HepG2 (cell line): ENCODE results near the gene TFPI. TPM values are rescaled to one million over a fixed set of nuclear protein-coding genes. Genes with fewer than 3 reads are reported as not detected.
"Not testable (repeated sequence)": the region's sequence is repeated elsewhere in the genome, so short reads cannot be mapped to it uniquely, and the experiment has no call there.

Source experiments
- ATF4 ChIP-seq, 2 experiments: fragments of 450-650 bp in 1 of 2; sonication (generic) in 1 of 2; formaldehyde crosslinking; IDR thresholded peaks; 2 replicates each; pipeline versions ENCODE4 v1.5.0 to v1.8.0; 2020 to 2022; ENCODE audit warnings: mild to moderate bottlenecking in 1 of 2, missing genetic modification reagents in 1 of 2
- ELF4 ChIP-seq: sonication (generic); formaldehyde crosslinking; IDR thresholded peaks from 2 replicates; pipeline ENCODE4 v1.5.0; 2020; ENCODE audit warnings: missing genetic modification reagents, mild to moderate bottlenecking, moderate library complexity, borderline replicate concordance
- MED13 ChIP-seq: sonication (generic); formaldehyde crosslinking; IDR thresholded peaks from 2 replicates; pipeline ENCODE4 v1.5.0; 2020; ENCODE audit warnings: missing genetic modification reagents
- PRDM15 ChIP-seq: sonication (generic); formaldehyde crosslinking; IDR thresholded peaks from 2 replicates; pipeline ENCODE4 v1.4.0; 2020; ENCODE audit warnings: missing genetic modification reagents
- ZBTB40 ChIP-seq, 2 experiments: fragments of 450-650 bp in 1 of 2; sonication (generic) in 1 of 2; formaldehyde crosslinking in 1 of 2; IDR thresholded peaks; 2 replicates each; pipeline versions ENCODE4 v1.6.1 to v1.8.0; 2016 to 2022; ENCODE audit warnings: antibody characterized with exemption in 1 of 2, mild to moderate bottlenecking in 1 of 2, missing genetic modification reagents in 1 of 2
- ZC3H4 ChIP-seq: sonication (generic); formaldehyde crosslinking; IDR thresholded peaks from 2 replicates; pipeline ENCODE4 v1.4.0; 2020; ENCODE audit warnings: missing genetic modification reagents, borderline replicate concordance
- ZNF512B ChIP-seq: sonication (generic); formaldehyde crosslinking; IDR thresholded peaks from 2 replicates; pipeline ENCODE4 v1.5.1; 2020; ENCODE audit warnings: missing genetic modification reagents, mild to moderate bottlenecking, borderline replicate concordance
- polyA plus RNA-seq, 8 experiments: library from polyadenylated mRNA; depleted of rRNA in 3 of 8; stranded (reverse) in 7 of 8; unstranded in 1 of 8; fragments of >200 nt; fragmentation: Illumina TruSeq in 4 of 8; extraction: Trizol in 4 of 8; gene quantifications; 2 replicates each; pipeline versions ENCODE4 v1.2.1 to v1.2.3, GENCODE V29; 2011 to 2016; ENCODE audit warnings: low read depth in 4 of 8, missing spikeins in 1 of 8, mixed read lengths in 1 of 8; ENCODE audit not compliant: insufficient read depth in 1 of 8
- total RNA-seq, 5 experiments: library from RNA; depleted of rRNA; stranded (reverse); fragments of >200 nt; fragmentation: Illumina TruSeq; extraction: Trizol; gene quantifications; 2 replicates each; pipeline ENCODE4 v1.2.3, GENCODE V29; 2016; ENCODE audit warnings: low read depth in 1 of 5

The TFPI gene
- total and polyA plus RNA-seq, 2 of the 13 experiments (the other 11 are each of a cell fraction or from before 2014, with no cell fraction given), result 301 to 436 TPM

GRCh38 chr2:187510419-187511355, 43.5 kb downstream of the TFPI start (continued):
- TF ChIP-seq ZBTB40 (IDR thresholded peaks at IDR 0.05), result not testable (repeated sequence)
- TF ChIP-seq ZBTB40 (CRISPR knock-in tag; IDR thresholded peaks at IDR 0.05) (peak; percentile 73; the same call in 1 of the 2 replicates), PRDM15 (0 out of 2 replicates have a peak, but pooled peaks have one; percentile 24), MED13 (peak; percentile 62; the same call in 1 of the 2 replicates), ATF4 (CRISPR knock-in tag; IDR thresholded peaks at IDR 0.05) (0 out of 4 replicates have a peak, but pooled peaks of 1 of the 2 experiments have one; percentile 35), ZNF512B (peak; percentile 53; the same call in 1 of the 2 replicates), ELF4 (0 out of 2 replicates have a peak, but pooled peaks have one; percentile 1), ZC3H4 (CRISPR knock-in tag) (peak; percentile 93)
